NCI-H2107 treated with DMSO at 0.1 percent for 48 hours (cell line): ENCODE results near the gene ALX4.

ENCODE experiments used
- DNase-seq: peaks from one replicate; lab custom pipeline; 2025; ENCODE audit not compliant: unreplicated experiment; lab: John Stamatoyannopoulos, UW

Gene ALX4

GRCh38 chr11:44301564-44302271 is 8.2 kb downstream of the ALX4 start:
- DNase-seq: no peak

DNA sequence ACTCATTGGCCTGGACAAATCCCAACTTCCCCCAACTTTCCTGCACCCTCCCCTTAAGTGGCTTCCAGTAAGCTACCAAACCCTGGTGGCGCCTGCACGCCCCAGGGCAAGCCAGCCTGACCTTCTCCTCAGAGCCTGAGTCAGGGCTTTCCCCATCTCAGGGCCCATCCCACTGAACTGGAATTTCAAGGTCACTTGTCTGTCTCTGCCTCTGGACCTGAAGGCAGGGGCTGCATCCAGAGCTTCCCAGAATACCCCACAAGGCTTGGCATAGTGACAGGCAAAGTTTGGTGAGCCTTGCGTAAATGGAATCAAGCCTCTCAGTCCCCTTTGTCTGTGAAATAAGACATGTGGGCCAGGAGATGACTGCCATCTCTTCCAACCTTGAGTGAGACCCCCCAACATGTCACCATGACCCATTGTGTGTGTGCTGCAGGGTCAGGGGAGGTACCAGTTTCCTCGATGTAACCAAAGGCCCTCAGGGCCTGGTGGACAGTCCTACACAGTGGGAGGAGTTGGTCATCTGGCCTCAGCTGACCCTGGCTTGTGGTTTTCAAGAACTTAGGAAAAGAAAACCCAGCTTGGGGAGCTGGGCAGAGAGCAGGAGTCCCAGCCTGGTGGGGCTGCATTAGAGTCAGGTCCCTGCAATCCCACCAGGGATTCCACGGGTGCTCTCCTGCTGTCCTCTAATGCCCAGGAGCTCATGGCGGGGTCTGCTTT is 8.9 kb downstream of the ALX4 start:
- no peak for DNase-seq

DNA sequence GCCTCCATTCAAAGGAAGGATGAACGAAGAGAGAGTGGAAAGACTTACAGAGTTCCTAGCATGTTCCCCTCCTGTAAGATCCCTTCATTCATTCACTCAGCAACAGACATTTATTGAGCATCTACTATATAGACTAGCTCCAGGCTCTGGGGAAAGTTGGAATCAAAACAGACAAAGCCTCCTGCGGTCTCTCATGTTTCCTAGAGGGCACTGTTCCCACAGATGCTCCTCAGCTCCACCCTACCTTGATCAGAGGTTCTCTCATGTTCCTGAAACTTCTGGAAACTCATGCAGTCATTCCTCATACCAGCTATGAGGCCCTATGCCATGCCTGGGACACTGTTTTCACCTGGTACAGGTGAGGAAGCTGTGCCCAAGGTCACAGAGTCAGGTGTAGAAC is 11.1 kb downstream of the ALX4 start:
- DNase-seq: no peak

DNA sequence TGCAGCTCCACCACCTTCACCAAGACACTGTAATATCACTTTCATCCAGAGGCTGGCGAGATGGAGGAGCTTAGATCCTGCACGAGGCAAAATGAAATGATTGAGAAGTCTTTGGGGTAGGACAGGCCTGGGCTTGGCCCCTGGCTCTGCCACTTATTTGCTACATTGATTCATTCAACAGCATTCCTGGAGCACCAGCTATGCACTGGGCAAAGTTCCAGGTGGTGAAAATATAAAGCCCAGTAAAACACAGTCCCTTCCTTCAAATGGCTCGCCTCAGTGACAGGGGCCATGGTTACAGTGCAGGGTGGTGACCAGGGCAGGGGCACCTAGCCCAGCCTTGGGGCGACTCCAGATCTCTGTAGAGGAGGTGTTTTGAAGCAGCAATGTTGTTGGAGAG is 19.7 kb downstream of the ALX4 start:
- no peak for DNase-seq

GRCh38 chr11:44288133-44288526 is 21.8 kb downstream of the ALX4 start:
- no peak for DNase-seq

GRCh38 chr11:44286911-44287310 is 23.0 kb downstream of the ALX4 start:
- no peak for DNase-seq

- peak; percentile 22 for DNase-seq
Observed at GRCh38 chr11:44286268-44286880, 23.6 kb downstream of the ALX4 start.

DNA sequence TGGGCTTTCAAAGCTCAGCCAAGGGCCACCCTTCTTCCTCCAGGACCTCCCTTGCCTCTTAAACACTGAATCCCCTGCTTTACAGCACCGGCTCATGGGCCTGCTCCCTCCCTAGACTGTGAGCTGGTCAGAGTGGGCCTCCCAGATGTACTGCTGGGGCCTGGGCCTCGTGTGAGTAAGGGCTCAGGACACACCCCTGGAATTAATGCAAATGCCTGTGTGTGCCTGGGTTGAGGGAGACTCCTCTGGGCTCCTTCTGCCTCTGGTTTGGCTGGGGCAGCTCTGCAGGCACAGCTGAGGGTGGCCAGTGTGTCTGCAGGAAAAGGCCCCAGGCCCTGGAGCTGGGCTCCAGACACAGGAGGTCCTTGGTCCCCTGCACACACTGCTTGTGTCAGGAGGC is 24.2 kb downstream of the ALX4 start:
- no peak for DNase-seq

DNA sequence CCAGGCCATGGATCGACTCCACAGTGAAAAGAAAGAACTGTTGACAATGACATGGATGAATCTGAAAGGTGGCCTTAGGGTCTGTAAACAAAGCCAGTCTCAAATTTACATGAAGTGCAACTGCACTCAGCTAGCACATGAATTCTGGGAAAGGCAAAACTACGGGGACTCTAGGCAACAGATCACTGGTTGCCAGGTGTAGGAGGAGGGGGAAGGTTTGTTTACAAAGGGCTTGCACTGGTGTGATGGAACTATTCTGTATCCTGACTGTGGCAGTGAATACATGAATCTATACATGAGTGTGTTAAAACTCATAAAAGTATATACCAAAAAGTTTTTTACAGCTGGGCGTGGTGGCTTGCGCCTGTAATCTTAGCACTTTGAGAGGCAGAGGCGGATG is 27.3 kb downstream of the ALX4 start:
- no peak for DNase-seq

- no peak for DNase-seq
Observed at GRCh38 chr11:44281151-44281550, 28.8 kb downstream of the ALX4 start.

GRCh38 chr11:44280257-44280656 is 29.7 kb downstream of the ALX4 start:
- no peak for DNase-seq

GRCh38 chr11:44279483-44279882 is 30.5 kb downstream of the ALX4 start:
- no peak for DNase-seq

DNA sequence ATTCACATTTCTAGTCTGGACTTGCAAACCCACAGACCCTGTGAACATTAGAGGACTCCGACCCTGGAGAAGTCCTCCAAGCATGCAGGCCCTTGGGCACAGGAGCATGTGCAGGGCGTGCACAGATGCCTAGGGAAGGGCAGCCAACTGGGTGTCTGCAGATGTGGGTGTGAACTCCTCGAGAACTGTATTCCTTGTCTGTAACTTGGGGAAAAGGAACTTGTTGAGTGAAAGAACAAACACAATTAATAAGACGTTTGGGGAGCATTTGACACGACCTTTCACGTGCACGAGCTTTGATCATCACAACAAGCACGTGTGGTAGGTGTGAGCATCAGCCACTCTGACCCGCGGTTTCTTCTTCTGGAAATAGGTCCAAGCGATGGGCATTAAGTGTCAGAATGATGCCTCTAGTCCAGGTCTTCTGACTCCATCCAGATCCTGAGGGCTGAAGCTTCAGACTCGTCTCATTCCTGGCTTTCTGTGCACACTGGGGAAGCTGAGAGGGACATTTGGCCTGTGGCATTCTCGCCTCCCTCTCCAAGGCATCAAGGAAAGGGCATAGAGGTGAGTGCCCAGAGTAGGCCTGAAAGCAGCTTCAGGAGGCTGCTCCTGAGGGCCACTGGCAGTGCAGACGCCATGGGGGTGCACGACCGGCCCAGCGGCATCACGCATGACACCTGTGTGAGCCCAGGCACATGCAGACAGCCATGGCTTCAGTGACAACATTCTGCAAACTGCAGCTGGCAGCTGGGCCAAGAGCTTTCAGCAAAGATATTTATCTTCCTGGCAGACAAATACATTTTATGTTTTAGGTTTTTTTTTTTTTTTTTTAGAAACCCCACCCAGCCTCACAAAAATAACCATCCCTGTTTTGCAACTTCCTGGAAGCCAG is 32.5 kb downstream of the ALX4 start:
- no peak for DNase-seq

- no peak for DNase-seq
Observed at GRCh38 chr11:44275961-44276550, 33.9 kb downstream of the ALX4 start.

- DNase-seq: no peak
Observed at GRCh38 chr11:44275241-44275640, 34.7 kb downstream of the ALX4 start.

- no peak for DNase-seq
Observed at GRCh38 chr11:44274404-44274803, 35.5 kb downstream of the ALX4 start.

GRCh38 chr11:44271286-44271685 is 38.7 kb downstream of the ALX4 start:
- DNase-seq: no peak

DNA sequence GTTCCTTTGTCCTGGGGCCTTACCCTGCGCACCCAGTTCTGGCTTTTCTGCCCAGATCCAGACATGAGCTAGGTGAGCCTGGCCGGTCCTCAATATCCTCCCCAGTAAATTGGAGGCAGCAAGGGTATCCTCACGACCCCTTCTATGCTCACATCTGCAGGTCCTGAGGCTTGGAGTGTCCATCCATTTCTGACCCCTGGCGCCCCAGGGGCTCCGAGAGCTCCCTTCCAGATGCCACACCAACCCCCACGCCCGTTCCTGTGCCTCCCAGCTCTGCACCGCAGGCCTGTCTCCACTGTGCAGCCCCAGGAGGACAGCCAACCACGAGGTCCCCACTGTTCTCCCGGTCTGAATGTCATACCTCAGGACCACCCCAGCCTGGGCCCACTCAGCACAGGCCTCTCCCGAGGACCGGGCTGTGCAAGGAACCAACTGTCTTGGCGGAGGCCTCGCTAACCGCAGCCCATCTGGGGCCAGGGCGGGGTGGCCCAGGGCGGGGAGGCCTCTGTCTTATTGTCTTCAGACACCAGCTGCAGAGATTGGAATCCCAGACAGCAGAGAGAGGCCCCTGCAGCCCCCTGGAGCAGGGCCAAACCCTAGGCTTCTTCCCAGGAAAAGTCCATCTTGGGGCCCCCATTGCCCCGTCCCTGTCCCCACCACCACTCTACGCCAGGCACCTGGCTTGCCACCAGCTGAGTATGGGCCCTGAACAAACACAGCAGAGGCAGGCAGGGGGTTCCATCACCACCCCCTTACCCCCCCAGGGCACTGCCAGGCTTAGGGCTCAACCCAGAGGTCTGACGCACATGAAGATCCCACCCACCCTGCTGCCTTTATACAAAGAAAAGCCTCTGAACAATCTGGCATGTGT is 39.3 kb downstream of the ALX4 start:
- DNase-seq: no peak

DNA sequence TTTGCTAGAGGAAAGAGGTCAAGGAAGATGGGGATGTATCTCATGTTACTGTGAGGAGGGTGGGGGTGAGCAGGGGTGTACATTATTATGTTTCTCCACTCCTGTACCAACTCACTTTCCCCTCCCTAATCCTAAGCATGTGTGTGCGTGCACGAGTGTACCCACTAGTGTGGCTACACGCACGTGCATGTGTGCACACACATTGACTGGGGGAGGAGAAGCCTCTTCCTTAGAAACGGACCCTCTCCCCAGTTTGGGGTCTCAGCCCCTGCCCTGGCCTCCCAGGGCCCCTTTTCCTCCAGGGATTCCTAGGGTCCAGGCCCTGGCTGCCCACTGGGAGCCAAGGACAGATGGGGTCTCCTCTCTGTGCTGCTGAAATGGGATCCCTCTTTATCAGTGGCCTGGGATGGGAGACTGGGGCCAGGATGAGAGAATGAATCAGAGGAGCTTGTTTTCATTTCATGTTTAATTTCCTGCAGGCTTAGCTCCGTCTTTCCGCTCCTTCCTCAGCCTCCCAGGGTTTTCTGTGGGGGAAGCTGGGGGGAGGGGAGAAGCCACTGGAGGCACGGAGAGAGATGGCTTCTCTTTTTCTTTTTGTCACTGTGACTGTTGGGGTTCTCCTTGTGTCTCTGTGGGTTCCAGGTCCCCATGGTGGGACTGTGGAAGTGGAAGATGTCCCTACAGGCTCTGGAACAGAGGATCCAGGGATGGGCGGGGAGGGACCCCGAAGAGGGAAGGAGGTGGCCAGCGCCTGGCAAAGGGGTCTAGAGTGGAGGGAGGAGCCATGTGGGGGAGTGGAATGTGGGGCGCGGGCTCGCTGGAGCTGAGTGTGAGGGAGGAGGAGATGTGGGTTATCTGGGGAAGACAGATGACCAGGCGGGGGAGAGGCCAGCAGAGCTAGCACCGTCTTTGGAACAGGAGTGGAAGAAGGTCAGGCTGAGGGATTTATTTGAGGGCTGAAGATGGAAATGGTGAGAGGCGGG is 40.3 kb downstream of the ALX4 start:
- no peak for DNase-seq
